NCI-H524 treated with DMSO at 0.1 percent for 48 hours (cell line): ENCODE data around the gene PIWIL1.

ENCODE experiments used
- DNase-seq: peaks from one replicate; lab custom pipeline; 2025; lab: John Stamatoyannopoulos, UW

The PIWIL1 gene

GRCh38 chr12:130336723-130337487 lies 782 bp upstream of the PIWIL1 start:
- no peak for DNase-seq

GRCh38 chr12:130338794-130339601 lies 1.3 kb downstream of the PIWIL1 start:
- no peak for DNase-seq

- no peak for DNase-seq
Observed at GRCh38 chr12:130339951-130340350, 2.3 kb downstream of the PIWIL1 start.

- DNase-seq: no peak
Observed at GRCh38 chr12:130342442-130342841, 4.8 kb downstream of the PIWIL1 start.

- DNase-seq: no peak
Observed at GRCh38 chr12:130342842-130343241, 5.2 kb downstream of the PIWIL1 start.

- DNase-seq: no peak
Observed at GRCh38 chr12:130344529-130344928, 6.8 kb downstream of the PIWIL1 start.

GRCh38 chr12:130345292-130345691 lies 7.6 kb downstream of the PIWIL1 start:
- DNase-seq: no peak

GRCh38 chr12:130347588-130347987 lies 9.9 kb downstream of the PIWIL1 start:
- DNase-seq: no peak

GRCh38 chr12:130350715-130351114 lies 13.0 kb downstream of the PIWIL1 start:
- DNase-seq: no peak

- no peak for DNase-seq
Observed at GRCh38 chr12:130351326-130351725, 13.6 kb downstream of the PIWIL1 start.

- DNase-seq: no peak
Observed at GRCh38 chr12:130353081-130353480, 15.4 kb downstream of the PIWIL1 start.

GRCh38 chr12:130354407-130354806 lies 16.7 kb downstream of the PIWIL1 start:
- DNase-seq: no peak

- no peak for DNase-seq
Observed at GRCh38 chr12:130356222-130356621, 18.5 kb downstream of the PIWIL1 start.

GRCh38 chr12:130357241-130357640 lies 19.6 kb downstream of the PIWIL1 start:
- DNase-seq: no peak

- DNase-seq: no peak
Observed at GRCh38 chr12:130357729-130358330, 20.1 kb downstream of the PIWIL1 start.

- no peak for DNase-seq
Observed at GRCh38 chr12:130362060-130362459, 24.4 kb downstream of the PIWIL1 start.

GRCh38 chr12:130364578-130364977 lies 26.9 kb downstream of the PIWIL1 start:
- DNase-seq: no peak

GRCh38 chr12:130366159-130366558 lies 28.5 kb downstream of the PIWIL1 start:
- DNase-seq: no peak

GRCh38 chr12:130367003-130367402 lies 29.3 kb downstream of the PIWIL1 start:
- DNase-seq: no peak

GRCh38 chr12:130367523-130367922 lies 29.8 kb downstream of the PIWIL1 start:
- DNase-seq: no peak

GRCh38 chr12:130369816-130370215 lies 32.1 kb downstream of the PIWIL1 start:
- DNase-seq: no peak

- DNase-seq: no peak
Observed at GRCh38 chr12:130371296-130371695, 33.6 kb downstream of the PIWIL1 start.

GRCh38 chr12:130372936-130373335 lies 35.2 kb downstream of the PIWIL1 start:
- no peak for DNase-seq
